ENCODE data around the gene ZBTB42.
A peak's percentile ranks its signal among the peaks of the same experiment; 100 is the strongest.

DNA sequence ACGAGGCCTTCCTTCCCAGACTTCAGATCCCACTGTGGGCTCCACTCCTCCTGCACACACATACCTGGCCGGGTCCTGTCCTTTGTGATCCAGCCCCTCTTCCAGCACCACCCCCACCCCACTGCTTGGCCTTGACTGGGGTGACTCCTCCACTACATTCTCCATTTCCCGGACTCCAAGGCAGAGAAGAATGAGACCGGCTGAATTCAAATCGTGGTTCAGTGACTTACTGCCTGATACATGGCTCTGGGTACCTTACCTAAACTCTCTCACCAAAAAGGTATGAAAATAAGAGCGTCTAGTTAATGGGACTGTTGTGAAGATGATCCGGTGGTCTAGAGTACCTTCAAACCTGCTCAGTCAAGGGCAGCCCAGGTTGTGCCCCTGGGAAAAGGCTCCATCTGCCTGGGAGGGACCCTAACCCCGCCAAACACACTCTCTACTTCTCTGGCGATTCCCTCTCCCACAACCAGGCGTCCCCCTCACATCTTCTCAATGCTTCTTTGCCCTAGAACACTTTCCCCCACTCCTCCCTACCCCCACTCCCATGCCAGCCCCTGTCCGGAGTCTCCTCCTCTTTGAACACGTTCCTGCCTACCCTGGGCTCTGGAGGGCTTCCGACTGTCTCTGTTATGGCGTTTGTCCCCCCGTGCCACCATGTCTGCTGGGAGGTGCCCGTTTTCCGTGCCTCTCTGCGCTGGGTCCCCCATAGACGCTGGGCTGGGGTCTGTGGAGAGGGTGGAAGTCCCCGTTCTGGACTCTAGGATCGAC lies 1.5 kb upstream of the ZBTB42 start:
- TF ChIP-seq, protein P1, sequence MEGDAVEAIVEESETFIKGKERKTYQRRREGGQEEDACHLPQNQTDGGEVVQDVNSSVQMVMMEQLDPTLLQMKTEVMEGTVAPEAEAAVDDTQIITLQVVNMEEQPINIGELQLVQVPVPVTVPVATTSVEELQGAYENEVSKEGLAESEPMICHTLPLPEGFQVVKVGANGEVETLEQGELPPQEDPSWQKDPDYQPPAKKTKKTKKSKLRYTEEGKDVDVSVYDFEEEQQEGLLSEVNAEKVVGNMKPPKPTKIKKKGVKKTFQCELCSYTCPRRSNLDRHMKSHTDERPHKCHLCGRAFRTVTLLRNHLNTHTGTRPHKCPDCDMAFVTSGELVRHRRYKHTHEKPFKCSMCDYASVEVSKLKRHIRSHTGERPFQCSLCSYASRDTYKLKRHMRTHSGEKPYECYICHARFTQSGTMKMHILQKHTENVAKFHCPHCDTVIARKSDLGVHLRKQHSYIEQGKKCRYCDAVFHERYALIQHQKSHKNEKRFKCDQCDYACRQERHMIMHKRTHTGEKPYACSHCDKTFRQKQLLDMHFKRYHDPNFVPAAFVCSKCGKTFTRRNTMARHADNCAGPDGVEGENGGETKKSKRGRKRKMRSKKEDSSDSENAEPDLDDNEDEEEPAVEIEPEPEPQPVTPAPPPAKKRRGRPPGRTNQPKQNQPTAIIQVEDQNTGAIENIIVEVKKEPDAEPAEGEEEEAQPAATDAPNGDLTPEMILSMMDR (conservative IDR thresholded peaks at IDR 0.05; ENCODE audit: low read depth, low read length): peak; percentile 32; the same call in 1 of the 2 replicates
- TF ChIP-seq EZH2 (IDR thresholded peaks at IDR 0.05; ENCODE audit: borderline replicate concordance, low read depth, low read length, poor library complexity, severe bottlenecking): no peak
